HEK293 (cell line): ENCODE results near the gene NCMAP.

ENCODE experiments used
- ATF2 ChIP-seq: fragments of 450-650 bp; formaldehyde crosslinking; IDR thresholded peaks from 2 replicates; pipeline ENCODE4 v1.5.1; 2016; ENCODE audit warnings: missing biosample characterization, missing genetic modification characterization, low read depth
- PRDM10 ChIP-seq: fragments of 450-650 bp; formaldehyde crosslinking; IDR thresholded peaks from 2 replicates; pipeline ENCODE4 v1.5.1; 2016; ENCODE audit warnings: missing biosample characterization, missing genetic modification characterization
- SP2 ChIP-seq: fragments of 450-650 bp; formaldehyde crosslinking; IDR thresholded peaks from 2 replicates; pipeline ENCODE4 v1.5.1; 2016; ENCODE audit warnings: missing biosample characterization, missing genetic modification characterization
- TCF7L2 ChIP-seq: IDR thresholded peaks from 2 replicates; pipeline ENCODE4 v1.6.1; 2011; ENCODE audit warnings: low read depth, mild to moderate bottlenecking, inconsistent platforms, low read length, moderate library complexity, borderline replicate concordance
- YY1 ChIP-seq: fragments of 450-650 bp; formaldehyde crosslinking; IDR thresholded peaks from 2 replicates; pipeline ENCODE4 v1.5.1; 2018; ENCODE audit warnings: missing biosample characterization, missing genetic modification characterization
- ZBTB1 ChIP-seq: fragments of 450-650 bp; formaldehyde crosslinking; IDR thresholded peaks from 2 replicates; pipeline ENCODE4 v1.5.1; 2016; ENCODE audit warnings: missing biosample characterization, missing genetic modification characterization
- ZNF112 ChIP-seq: fragments of 450-650 bp; formaldehyde crosslinking; IDR thresholded peaks from 2 replicates; pipeline ENCODE4 v1.5.0; 2017; ENCODE audit warnings: missing biosample characterization, missing genetic modification characterization
- ZNF341 ChIP-seq: fragments of 450-650 bp; formaldehyde crosslinking; IDR thresholded peaks from 2 replicates; pipeline ENCODE4; 2016; ENCODE audit warnings: low read depth, missing biosample characterization, missing genetic modification characterization
- ZNF449 ChIP-seq: fragments of 450-650 bp; formaldehyde crosslinking; IDR thresholded peaks from 2 replicates; pipeline ENCODE4 v1.5.1; 2017; ENCODE audit warnings: missing biosample characterization, mild to moderate bottlenecking, missing genetic modification characterization, moderate library complexity
- ZNF626 ChIP-seq: fragments of 450-650 bp; sonication (Bioruptor Pico); formaldehyde crosslinking; IDR thresholded peaks from 2 replicates; pipeline ENCODE4 v1.5.1; 2018; ENCODE audit warnings: missing biosample characterization, missing genetic modification characterization, inconsistent platforms
- ZNF76 ChIP-seq: fragments of 450-650 bp; formaldehyde crosslinking; IDR thresholded peaks from 2 replicates; pipeline ENCODE4; 2016; ENCODE audit warnings: low read depth, missing biosample characterization, missing genetic modification characterization, borderline replicate concordance
- ZNF830 ChIP-seq: fragments of 450-650 bp; IDR thresholded peaks from 2 replicates; pipeline ENCODE4 v1.5.0; 2018; ENCODE audit warnings: missing biosample characterization, missing genetic modification characterization, low read depth, mild to moderate bottlenecking, moderate library complexity
- TF ChIP-seq, protein P1 (sequence below): fragments of 450-650 bp; formaldehyde crosslinking; IDR thresholded peaks from 2 replicates; pipeline ENCODE4 v1.5.1; 2016; ENCODE audit warnings: missing biosample characterization, missing genetic modification characterization
- TF ChIP-seq, protein P2 (sequence below): fragments of 450-650 bp; formaldehyde crosslinking; IDR thresholded peaks from 2 replicates; pipeline ENCODE4 v1.5.1; 2016; ENCODE audit warnings: missing biosample characterization, missing genetic modification characterization

DNA sequence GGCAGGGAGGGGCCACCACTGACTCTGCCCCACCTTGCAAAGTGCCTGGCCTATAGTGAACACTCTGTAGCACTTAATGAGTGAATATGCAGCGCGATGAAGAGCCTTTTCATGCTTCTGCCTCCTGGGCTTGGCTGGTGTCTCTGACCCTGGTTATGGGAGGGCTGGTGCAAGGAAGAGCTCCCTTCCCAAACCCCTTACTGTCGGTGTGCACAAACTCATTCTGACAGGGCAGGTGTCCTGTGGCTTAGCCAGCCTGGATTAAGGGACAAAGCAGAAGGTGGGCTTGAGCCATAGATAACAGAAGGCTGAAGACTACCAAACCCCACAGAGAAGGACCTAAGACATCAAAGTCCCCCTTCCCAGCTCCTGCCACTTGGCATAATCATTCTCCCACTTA is 2.0 kb upstream of the NCMAP start:
- TF ChIP-seq, protein P1, sequence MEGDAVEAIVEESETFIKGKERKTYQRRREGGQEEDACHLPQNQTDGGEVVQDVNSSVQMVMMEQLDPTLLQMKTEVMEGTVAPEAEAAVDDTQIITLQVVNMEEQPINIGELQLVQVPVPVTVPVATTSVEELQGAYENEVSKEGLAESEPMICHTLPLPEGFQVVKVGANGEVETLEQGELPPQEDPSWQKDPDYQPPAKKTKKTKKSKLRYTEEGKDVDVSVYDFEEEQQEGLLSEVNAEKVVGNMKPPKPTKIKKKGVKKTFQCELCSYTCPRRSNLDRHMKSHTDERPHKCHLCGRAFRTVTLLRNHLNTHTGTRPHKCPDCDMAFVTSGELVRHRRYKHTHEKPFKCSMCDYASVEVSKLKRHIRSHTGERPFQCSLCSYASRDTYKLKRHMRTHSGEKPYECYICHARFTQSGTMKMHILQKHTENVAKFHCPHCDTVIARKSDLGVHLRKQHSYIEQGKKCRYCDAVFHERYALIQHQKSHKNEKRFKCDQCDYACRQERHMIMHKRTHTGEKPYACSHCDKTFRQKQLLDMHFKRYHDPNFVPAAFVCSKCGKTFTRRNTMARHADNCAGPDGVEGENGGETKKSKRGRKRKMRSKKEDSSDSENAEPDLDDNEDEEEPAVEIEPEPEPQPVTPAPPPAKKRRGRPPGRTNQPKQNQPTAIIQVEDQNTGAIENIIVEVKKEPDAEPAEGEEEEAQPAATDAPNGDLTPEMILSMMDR (tag by site-specific recombination): no peak
- TF ChIP-seq YY1 (tag by site-specific recombination) (no peak), ZNF112 (tag by site-specific recombination) (no peak), ZNF341 (tag by site-specific recombination) (no peak), ZBTB1 (tag by site-specific recombination) (no peak), ZNF830 (tag by site-specific recombination) (no peak), ATF2 (tag by site-specific recombination) (no peak), ZNF449 (tag by site-specific recombination) (no peak), TCF7L2 (no peak), ZNF76 (no peak), SP2 (no peak), ZNF626 (tag by site-specific recombination) (no peak), PRDM10 (no peak)
- TF ChIP-seq, protein P2, sequence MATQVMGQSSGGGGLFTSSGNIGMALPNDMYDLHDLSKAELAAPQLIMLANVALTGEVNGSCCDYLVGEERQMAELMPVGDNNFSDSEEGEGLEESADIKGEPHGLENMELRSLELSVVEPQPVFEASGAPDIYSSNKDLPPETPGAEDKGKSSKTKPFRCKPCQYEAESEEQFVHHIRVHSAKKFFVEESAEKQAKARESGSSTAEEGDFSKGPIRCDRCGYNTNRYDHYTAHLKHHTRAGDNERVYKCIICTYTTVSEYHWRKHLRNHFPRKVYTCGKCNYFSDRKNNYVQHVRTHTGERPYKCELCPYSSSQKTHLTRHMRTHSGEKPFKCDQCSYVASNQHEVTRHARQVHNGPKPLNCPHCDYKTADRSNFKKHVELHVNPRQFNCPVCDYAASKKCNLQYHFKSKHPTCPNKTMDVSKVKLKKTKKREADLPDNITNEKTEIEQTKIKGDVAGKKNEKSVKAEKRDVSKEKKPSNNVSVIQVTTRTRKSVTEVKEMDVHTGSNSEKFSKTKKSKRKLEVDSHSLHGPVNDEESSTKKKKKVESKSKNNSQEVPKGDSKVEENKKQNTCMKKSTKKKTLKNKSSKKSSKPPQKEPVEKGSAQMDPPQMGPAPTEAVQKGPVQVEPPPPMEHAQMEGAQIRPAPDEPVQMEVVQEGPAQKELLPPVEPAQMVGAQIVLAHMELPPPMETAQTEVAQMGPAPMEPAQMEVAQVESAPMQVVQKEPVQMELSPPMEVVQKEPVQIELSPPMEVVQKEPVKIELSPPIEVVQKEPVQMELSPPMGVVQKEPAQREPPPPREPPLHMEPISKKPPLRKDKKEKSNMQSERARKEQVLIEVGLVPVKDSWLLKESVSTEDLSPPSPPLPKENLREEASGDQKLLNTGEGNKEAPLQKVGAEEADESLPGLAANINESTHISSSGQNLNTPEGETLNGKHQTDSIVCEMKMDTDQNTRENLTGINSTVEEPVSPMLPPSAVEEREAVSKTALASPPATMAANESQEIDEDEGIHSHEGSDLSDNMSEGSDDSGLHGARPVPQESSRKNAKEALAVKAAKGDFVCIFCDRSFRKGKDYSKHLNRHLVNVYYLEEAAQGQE (tag by site-specific recombination): no peak
